Kidney tubule cell (primary cell): ENCODE measurements around the gene RPGRIP1.
A peak's percentile ranks its signal among the peaks of the same experiment; 100 is the strongest.
"Not testable (repeated sequence)": the region's sequence is repeated elsewhere in the genome, so short reads cannot be mapped to it uniquely, and the experiment has no call there.

Experiments
- DNase-seq: peaks from one replicate; pipeline ENCODE4 v3.0.0-alpha.2; 2018; ENCODE audit warnings: low spot score

The RPGRIP1 gene

DNA sequence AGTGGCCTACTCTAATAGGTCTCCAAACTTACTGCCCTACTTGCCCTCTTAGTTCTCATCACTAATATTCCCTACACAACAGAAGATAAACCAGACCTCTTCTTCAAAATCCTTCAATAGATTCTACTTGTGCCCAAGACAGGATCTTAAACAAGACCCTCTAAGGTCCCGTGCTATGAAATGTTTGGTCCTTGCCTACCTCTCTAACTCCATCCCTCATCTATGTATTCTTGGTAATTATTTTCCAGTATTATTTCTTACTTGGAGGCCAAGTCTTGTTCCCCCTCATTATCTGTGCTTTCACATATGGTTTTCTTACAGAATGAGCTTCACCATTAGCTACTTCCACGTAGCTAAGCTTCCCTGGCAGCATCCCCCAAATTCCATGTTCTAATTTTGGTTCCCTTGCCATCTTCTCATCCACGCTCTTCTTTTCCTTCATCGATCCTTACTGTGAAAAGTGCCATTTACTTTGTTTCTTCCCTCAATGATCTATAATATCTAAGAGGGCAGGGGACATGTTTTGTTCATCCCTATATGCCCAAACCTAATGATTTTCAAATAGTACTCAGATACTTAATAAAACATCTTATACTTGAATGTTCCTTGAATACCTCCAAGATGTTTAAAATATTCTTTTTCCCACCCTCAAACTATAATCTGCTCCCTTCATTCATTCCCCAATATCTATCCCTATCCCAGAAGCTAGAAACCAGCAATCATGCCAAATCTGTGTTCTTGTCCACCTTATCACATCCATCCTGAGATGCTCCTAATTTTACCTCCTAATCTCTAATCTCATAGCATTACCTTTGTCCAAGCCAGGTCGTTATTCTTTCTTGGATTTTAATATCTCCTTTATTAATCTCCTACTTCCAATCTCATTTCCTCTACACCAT, 20.7 kb upstream of the RPGRIP1 start:
- DNase-seq = no peak

DNA sequence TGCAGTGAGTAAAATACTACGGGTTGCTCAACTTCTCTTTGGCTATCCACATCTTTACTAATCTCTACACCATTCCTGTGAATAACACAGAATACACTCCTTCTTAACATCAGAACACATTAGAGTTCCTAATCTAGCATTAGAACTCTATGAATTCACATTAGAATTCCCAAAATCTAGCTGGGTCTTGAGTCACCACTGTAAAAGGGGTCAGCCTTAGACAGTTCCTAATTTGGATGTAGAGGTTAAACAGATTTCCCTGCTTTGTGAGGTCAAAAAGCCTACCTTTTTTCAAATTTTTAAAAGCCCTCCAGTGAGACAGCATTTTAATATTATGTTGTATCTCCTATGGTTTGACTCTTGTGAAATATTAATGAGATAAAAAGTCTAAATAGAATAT, 18.1 kb upstream of the RPGRIP1 start:
- DNase-seq = no peak

DNA sequence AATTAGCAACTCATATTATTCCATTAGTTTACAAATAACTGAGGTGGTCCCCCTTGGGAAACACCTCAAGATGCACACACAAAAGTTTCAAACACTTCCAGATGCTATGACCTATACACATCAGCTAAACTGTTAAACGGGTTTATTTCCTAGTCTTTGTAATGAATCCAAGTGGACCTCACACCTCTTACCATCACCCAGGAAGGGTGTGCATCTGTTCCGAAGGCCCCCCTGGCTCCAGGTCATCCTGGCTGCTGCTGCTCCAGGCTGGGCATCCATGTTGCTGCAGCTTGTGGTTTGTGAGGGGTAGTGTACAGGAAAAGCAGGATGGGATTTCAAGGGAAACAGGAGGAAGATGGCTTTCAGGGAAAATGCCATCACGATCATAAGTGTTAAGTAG, 17.5 kb upstream of the RPGRIP1 start:
- no peak for DNase-seq

DNA sequence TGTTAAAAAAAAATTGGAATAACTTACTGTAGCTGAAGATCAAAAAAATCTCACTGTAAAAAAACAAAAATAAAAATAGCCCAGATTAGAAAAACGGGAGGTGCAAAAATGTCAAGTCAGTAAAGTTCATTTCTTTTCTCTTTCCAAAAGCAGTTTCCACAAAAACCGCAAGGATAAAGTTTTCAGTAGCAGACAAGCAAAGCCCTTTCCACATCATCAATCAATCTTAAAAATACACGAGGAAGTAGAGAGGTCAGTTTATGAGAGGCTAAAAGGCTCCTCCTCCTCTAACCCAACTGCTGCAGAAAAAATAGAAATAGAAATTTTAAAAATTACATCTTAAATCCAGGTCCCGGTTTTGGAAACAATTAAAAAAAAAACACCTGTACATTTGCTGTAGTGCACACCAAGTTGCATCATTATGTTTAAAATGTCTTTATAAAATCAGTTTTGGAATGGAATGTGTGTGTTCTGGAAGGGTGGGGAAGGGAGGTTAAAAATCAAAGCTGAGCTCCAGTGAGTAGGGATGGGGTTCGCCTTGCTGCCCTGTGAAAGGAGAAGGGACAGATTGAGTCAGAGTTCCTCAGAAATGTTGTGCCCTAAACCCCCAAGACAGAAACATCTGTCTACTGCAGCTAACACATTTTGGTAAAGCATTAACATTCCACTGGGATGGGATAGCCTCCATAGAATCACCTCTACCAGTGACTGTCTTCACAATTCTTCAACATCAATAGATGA, 16.4 kb upstream of the RPGRIP1 start:
- DNase-seq = peak; percentile 41

DNA sequence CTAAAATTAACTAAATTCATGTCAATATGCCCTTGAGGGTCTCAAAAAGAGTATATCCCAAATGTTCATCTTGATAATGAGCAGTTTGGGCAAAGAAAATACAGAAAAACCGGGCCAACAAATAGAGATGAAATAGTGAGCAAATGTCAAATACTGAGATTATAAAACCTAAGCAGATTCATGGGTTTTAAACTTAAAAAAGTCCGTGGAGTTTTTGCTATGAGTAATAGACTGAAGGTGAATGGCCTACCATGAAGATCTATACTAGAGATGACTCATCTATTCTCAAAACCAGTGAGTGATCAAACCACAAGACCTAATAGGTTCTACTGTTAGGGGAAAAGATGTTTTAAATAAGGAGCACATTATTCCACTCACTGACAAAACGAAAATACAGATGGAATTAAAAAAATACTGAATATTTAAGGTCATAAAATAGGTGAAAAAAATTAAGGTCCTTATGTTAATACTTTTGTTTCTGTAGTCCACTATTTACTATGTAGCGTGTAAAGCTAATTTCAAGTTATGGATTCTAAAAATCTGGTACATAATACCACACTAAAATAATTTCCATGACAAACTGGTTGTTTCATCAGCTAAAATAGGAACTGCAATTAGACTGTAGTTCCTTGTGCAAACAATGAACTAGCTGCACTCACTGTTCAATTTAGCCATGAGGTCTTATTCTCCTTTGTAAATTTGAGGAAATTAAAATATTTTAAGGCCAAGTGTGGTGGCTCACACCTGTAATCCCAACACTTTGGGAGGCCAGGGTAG, 15.7 kb upstream of the RPGRIP1 start:
- peak; percentile 88 for DNase-seq

DNA sequence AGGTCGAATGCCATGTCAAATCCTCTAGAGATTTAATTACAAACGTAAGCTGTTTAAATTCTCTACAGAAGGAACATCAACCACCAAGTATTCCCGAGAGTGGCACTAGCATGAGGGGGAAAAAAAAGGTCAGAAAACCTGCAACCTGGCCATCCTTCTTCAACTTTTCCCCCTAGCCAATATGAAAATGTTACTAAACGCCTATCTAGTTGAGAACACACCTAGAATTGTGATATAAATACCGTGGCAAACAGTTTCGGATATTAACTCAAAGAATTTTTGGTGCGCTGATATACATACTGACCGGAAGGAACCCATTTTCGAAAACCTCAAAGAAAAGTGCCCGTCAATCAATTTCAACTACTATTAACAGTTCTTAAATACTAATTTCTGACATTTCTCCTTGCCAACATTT, 12.4 kb upstream of the RPGRIP1 start:
- DNase-seq = no peak

DNA sequence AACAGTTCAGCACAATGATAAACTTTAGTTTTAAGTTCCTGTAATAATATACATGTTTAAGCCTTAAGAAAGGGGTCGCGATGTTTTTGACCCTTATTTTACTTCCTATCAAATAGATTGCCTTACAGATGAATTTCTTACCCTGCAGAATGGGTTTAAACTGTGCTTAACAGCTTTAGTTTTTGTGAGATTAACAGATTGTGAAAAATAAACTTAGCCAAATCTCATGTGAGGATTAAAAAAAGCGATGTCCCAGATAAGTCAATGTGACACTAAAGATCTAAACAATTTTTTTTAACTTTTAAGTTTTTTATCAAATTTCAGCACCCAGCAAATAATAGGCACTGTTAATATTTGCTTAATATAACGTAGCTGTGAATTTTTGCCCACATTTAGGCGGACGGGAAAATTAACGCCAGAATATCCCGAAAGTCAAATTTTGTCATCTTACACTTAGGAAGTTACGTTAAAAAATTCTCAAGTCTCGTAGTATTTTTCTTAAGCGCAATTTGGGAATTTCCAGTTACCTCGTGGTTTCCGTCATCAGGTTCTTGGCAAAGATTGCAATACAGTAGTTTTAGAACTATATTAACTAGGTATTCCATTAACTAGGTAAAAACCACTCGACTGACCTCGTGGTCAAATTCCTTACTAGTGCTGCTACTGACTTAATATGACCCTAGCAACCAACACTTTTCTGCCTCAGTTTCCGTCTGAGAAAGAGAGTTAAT, 11.8 kb upstream of the RPGRIP1 start:
- DNase-seq = peak; percentile 95

DNA sequence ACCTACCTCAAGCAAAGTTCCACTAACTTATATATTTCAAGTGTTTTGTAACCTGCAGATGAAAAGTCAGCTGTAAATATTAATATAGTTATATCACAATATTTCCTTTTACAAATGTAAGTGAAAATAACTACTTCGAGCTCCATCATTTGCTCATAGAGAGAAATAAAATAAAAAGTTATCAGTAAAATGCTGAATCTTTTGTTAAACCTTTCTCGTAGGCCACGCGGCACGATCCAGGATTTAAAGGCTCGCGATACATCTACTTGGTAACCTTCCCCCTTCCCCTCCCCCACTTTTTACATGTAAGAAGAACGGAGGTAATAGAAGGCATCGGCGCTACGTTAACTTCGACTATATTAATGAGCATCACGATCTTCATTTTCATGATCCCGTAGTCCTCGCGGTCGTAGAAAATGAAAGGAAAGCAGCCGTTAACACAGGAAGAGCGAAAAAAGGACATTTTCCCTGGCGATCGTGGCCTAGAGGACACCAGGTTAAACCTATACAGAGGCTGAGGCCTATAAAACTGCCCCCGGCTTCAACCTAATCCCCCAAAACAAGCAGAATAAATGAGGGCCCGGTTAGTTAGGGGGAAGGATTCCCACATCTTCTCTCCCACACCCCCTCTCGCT, 11.1 kb upstream of the RPGRIP1 start:
- peak; percentile 56 for DNase-seq

DNA sequence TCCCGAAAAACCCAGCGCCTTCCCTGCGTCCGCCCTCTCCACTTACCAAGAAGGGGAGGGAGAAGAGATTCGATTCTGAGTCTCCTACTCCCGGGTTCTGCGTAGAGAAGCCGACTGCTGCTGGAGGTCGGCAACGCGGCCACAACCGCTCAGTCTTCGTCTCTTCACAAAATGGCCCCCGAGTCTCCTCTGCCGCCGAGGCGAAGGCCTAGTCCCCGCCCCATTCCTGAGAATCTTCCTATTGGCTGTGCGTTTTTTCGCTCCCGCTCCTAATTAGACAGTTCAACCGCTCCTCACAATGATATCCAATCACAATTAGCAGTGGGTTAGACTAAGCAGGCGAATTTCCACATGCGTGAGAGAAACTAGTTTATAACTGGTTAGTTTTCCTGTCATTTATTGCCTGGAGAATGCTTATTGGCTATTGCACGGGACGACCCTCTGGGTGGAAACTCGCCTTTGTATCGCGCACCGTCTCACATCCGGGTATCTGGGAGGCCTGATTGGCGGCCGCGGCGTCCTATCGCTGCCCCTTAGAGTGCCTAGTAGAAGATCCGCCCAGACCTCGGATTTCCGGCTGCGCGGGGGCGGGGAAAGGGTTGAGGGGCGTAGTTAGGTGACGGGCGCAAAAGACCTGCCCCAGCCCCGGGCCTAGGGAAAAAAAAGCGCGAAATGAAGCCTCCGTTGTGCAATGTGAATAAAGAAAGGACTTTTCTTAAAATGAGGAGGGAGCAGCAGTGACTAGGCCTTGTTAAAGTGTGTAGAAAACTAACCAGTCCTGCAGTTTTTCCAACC, 10.4 kb upstream of the RPGRIP1 start, which contains the start of gene HNRNPC:
Gene HNRNPC, minus strand, starts transcription at position 191 of the 795 bp plus-strand sequence. CDS start 35,249 bp downstream, outside the sequence.
- DNase-seq = peak; percentile 100

DNA sequence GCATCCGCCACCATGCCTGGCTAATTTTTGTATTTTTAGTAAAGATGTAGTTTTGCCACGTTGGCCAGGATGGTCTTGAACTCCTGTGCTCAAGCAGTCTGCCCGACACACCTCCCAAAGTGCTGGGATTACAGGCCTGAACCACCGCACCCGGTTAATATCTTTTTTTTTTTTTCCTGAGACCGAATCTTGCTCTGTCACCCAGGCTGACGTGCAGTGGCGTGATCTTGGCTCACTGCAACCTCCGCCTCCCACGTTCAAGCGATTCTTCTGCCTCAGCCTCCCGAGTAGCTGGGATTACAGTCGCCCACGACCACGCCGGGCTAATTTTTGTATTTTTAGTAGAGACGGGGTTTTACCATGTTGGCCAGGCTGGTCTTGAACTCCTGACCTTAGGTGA, 7.2 kb upstream of the RPGRIP1 start:
- DNase-seq = not testable (repeated sequence)

DNA sequence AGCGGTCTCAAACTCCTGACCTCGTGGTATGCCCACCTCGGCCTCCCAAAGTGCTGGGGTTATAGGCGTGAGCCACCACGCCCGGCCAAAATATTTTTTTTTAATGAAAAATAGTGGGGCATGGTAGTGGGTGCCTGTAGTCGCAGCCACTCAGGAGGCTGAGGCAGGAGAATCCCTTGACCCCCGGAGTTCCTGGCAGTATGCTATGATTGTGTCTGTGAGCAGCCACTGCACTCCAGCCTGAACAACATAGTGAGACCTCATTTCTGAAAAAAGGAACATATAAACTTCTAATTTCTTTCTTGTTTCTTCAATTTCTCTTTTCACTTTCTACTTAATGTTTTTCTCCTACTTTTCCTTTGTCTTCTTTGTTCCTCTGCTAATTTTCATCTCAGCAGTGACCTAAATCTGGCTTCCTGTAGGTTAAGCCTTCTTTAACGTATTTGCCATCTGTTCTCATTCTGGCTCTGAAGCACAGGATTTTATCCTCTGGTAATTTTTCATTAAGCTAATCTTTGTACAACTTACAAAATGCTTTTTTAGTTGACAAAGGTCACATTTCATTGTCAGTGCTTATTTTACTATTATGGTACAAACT, 4.5 kb upstream of the RPGRIP1 start:
- DNase-seq = no peak

DNA sequence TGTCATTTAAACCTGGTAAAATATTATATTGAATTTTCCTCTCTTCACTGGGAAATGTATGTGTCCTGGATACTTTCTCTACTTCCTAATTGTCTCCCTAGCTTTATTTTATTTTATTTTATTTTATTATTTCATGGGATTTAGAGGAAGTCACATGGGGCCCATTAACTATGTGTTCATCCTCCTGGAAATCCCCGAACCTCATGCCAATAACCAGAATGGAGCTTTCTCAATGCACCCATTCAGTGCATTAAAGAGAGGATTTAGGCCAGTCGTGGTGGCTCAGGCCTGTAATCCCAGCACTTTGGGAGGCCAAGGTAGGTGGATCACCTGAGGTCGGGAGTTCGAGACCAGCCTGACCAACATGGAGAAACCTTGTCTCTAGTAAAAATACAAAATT, 1.3 kb upstream of the RPGRIP1 start:
- no peak for DNase-seq

DNA sequence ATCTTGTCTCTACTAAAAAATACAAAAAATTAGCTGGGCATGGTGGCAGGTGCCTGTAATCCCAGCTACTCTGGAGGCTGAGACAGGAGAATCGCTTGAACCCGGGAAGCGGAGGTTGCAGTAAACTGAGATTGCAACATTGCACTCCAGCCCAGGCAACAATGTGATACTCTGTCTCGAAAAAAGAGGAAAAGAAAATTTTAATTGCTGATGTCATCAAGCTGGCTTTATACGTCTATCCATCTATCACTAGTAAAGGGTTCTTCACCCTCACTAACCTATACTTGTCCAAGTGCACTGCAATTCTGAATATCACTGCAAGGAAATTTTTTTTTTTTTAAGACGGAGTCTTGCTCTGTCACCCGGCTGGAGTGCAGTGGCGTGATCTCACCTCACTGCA, 2.0 kb downstream of the RPGRIP1 start:
- not testable (repeated sequence) for DNase-seq

DNA sequence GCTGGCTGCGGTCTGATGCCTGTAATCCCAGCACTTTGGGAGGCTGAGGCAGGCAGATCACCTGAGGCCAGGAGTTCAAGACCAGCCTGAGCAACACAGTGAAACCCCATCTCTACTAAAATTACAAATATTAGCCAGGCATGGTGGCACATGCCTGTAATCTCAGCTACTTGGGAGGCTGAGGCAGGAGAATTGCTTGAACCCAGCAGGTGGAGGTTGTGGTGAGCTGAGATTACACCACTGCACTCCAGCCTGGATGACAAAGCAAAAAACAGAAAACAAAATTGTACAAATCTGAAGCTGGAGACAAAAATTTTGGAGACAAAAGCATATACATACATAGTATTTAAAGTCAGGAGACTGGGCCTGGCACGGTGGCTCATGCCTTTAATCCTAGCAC, 6.6 kb downstream of the RPGRIP1 start:
- DNase-seq = not testable (repeated sequence)

DNA sequence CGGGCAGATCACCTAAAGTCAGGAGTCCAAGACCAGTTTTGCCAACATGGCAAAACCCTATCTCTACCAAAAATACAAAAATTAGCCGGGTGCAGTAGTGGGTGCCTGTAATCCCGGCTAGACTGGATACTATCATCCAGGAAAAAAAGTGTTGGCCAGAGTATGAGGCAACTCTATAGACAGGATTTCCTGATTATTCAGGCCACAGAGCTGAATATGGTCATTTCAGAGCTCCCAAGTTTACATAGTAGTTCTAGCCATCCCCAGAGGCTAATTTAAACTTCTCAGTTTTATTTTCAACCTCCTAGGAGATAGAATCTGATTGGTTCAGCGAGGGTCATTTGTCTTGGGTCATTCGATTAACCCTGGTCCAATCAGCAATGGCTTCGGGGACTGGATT, 7.3 kb downstream of the RPGRIP1 start:
- no peak for DNase-seq

DNA sequence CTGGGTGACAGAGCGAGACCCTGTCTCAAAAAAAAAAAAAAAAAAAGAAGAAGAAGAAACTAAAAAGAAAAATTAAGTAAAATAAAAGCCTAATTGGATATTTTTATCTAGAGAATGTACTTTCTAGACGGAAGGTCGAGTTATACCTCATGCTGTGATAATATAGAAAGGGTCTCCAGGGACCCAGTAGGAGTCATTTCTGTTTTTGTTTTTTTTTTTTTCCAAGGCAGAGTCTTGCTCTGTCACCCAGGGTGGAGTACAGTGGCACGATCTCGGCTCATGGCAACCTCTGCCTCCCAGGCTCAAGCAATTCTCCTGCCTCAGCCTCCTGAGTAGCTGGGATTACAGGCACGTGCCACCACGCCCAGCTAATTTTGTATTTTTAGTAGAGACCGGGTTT, 14.1 kb downstream of the RPGRIP1 start:
- DNase-seq = not testable (repeated sequence)

DNA sequence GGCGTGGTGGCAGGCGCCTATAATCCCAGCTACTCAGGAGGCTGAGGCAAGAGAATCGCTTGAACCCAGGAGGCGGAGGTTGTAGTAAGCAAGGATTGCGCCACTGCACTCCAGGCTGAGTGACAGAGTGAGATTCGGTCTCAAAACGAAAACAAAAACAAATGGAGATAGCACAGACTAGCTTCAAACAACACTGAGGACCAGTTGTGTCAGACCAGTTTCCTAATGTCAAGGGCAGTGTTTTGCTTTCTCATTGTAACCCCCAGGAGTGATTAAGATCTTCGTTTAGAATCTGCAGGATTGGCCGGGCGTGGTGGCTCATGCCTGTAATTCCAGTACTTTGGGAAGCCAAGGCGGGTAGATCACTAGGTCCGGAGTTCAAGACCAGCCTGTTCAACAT, 18.5 kb downstream of the RPGRIP1 start:
- DNase-seq = no peak

DNA sequence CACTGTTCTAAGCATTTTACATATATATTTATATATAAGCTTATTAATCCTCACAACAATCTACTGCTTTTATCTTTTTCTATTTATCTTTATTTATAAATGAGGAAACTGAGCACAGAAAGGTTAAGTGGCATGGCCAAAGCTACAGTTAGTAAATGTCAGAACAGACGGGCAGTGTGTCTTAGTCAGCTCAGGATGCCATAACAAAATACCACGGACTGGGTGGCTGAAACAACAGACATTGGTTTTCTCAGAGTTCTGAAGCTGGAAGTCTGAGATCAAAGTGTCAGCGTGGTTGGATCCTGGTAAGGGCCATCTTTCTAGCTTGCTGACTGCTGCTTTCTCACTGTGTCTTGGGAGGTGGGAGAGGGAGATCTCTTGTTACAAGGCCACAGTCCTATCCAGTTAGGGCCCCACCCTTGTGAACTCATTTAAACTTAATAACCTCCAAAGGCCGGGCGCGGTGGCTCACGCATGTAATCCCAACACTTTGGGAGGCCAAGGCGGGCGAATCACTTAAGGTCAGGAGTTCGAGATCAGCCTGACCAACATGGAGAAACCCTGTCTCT, 19.8 kb downstream of the RPGRIP1 start:
- no peak for DNase-seq

DNA sequence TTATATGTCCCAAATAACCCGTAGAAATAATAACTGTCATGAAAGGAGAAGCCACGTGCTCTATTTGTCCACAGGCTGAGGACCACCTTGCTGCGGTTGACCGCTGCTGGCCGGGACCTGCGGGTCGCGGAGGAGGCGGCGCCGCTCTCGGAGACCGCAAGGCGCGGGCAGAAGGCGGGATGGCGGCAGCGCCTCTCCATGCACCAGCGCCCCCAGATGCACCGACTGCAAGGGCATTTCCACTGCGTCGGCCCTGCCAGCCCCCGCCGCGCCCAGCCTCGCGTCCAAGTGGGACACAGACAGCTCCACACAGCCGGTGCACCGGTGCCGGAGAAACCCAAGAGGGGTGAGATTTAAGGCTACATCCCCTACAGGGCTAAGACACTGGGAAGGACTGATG, 21.0 kb downstream of the RPGRIP1 start:
- no peak for DNase-seq
